ENCODE data around the gene HSCB.
"Not testable (repeated sequence)": the region's sequence is repeated elsewhere in the genome, so short reads cannot be mapped to it uniquely, and the experiment has no call there.

Gene HSCB

GRCh38 chr22:28741785-28742561, at the start of gene HSCB, which contains the start of gene CHEK2:
TSS of gene HSCB (plus strand) at chr22:28742039. CDS start at chr22:28742096, 57 bp downstream.
TSS of gene CHEK2 (minus strand) at chr22:28741820. CDS start at chr22:28734721, 7,099 bp downstream.
- DNase-seq (ENCODE audit: low spot score): peak; percentile 84

GRCh38 chr22:28693041-28693760, 48.6 kb upstream of the HSCB start:
- DNase-seq (ENCODE audit: low spot score): not testable (repeated sequence)

- no peak for DNase-seq (ENCODE audit: low spot score)
Measured at GRCh38 chr22:28702891-28703290, 38.9 kb upstream of the HSCB start.

GRCh38 chr22:28703436-28703835, 38.4 kb upstream of the HSCB start:
- no peak for DNase-seq (ENCODE audit: low spot score)

GRCh38 chr22:28706845-28707244, 35.0 kb upstream of the HSCB start:
- DNase-seq (ENCODE audit: low spot score): no peak

GRCh38 chr22:28710107-28710506, 31.7 kb upstream of the HSCB start:
- no peak for DNase-seq (ENCODE audit: low spot score)

GRCh38 chr22:28710576-28711191, 31.2 kb upstream of the HSCB start:
- no peak for DNase-seq (ENCODE audit: low spot score)

GRCh38 chr22:28711341-28711740, 30.5 kb upstream of the HSCB start:
- no peak for DNase-seq (ENCODE audit: low spot score)

- peak; percentile 16 for DNase-seq (ENCODE audit: low spot score)
Measured at GRCh38 chr22:28711820-28712777, 29.7 kb upstream of the HSCB start.

- DNase-seq (ENCODE audit: low spot score): no peak
Measured at GRCh38 chr22:28714043-28714628, 27.7 kb upstream of the HSCB start.

GRCh38 chr22:28715611-28716010, 26.2 kb upstream of the HSCB start:
- no peak for DNase-seq (ENCODE audit: low spot score)

GRCh38 chr22:28716686-28717085, 25.2 kb upstream of the HSCB start:
- no peak for DNase-seq (ENCODE audit: low spot score)

- no peak for DNase-seq (ENCODE audit: low spot score)
Measured at GRCh38 chr22:28718044-28718443, 23.8 kb upstream of the HSCB start.

GRCh38 chr22:28728002-28728401, 13.8 kb upstream of the HSCB start:
- no peak for DNase-seq (ENCODE audit: low spot score)

- DNase-seq (ENCODE audit: low spot score): no peak
Measured at GRCh38 chr22:28728621-28729313, 13.1 kb upstream of the HSCB start.

- no peak for DNase-seq (ENCODE audit: low spot score)
Measured at GRCh38 chr22:28730179-28730578, 11.7 kb upstream of the HSCB start.

- no peak for DNase-seq (ENCODE audit: low spot score)
Measured at GRCh38 chr22:28734393-28734792, 7.4 kb upstream of the HSCB start.

- DNase-seq (ENCODE audit: low spot score): no peak
Measured at GRCh38 chr22:28736301-28737155, 5.3 kb upstream of the HSCB start.

GRCh38 chr22:28737701-28738100, 4.1 kb upstream of the HSCB start:
- DNase-seq (ENCODE audit: low spot score): no peak

GRCh38 chr22:28738876-28739275, 3.0 kb upstream of the HSCB start:
- not testable (repeated sequence) for DNase-seq (ENCODE audit: low spot score)

Data from HuH-7.5 (cell line).